ENCODE results near the gene GPA33.

- TF ChIP-seq CTCF (IDR thresholded peaks at IDR 0.05) (no peak), POLR2A (IDR thresholded peaks at IDR 0.05) (no peak), EP300 (IDR thresholded peaks at IDR 0.05) (no peak)
Observed at GRCh38 chr1:167100730-167101129, 10.6 kb upstream of the GPA33 start.
